ACHN (cell line): ENCODE results near the gene CYP8B1.

ENCODE experiments used
- DNase-seq: peaks from one replicate; pipeline ENCODE4 v3.0.0-alpha.2; 2015
- in situ Hi-C: cut with HindIII; loops from 2 replicates; pipeline ENCODE4 v1.10.0; 2017; ENCODE audit warnings: low sequenced_read_pairs, low pct_ligation_motif_present, low pct_unique_long_range_greater_than_20kb

CYP8B1 gene

GRCh38 chr3:42875325-42876151 lies at the start of gene CYP8B1:
TSS of gene CYP8B1 (minus strand) at chr3:42875879. CDS start at chr3:42875816, 63 bp downstream.
- DNase-seq = no peak
- in situ Hi-C loops = no loop called here

GRCh38 chr3:42923606-42924005 lies 47.9 kb upstream of the CYP8B1 start:
- DNase-seq = no peak
- in situ Hi-C loops = no loop called here

GRCh38 chr3:42914771-42915515 lies 39.3 kb upstream of the CYP8B1 start:
- no peak for DNase-seq
- in situ Hi-C loops = no loop called here

GRCh38 chr3:42911551-42911950 lies 35.9 kb upstream of the CYP8B1 start:
- no peak for DNase-seq
- in situ Hi-C loops = no loop called here

GRCh38 chr3:42908675-42909074 lies 33.0 kb upstream of the CYP8B1 start:
- in situ Hi-C loops = no loop called here
- DNase-seq = no peak

- in situ Hi-C loops = no loop called here
These were observed 31.1 kb upstream of the CYP8B1 start for GRCh38 chr3:42906848-42907183.

GRCh38 chr3:42906070-42906847 lies 30.6 kb upstream of the CYP8B1 start, which contains the start of gene ZNF662:
TSS of gene ZNF662 (plus strand) at chr3:42906142. CDS start at chr3:42908115, 1,973 bp downstream.
- in situ Hi-C loops = no loop called here
- DNase-seq = no peak

More at GRCh38 chr3:42906848-42907183, 31.1 kb upstream of the CYP8B1 start:
- DNase-seq = no peak

GRCh38 chr3:42905740-42906069 lies 30.0 kb upstream of the CYP8B1 start:
- no peak for DNase-seq
- in situ Hi-C loops = no loop called here

- in situ Hi-C loops = no loop called here
- no peak for DNase-seq
These were observed 28.4 kb upstream of the CYP8B1 start for GRCh38 chr3:42904076-42904475.

GRCh38 chr3:42902257-42902656 lies 26.6 kb upstream of the CYP8B1 start:
- in situ Hi-C loops = no loop called here
- no peak for DNase-seq

- no peak for DNase-seq
- in situ Hi-C loops = no loop called here
These were observed 25.4 kb upstream of the CYP8B1 start for GRCh38 chr3:42901073-42901415.

- DNase-seq = no peak
- in situ Hi-C loops = no loop called here
These were observed 24.8 kb upstream of the CYP8B1 start for GRCh38 chr3:42900226-42901072.

- no peak for DNase-seq
- in situ Hi-C loops = no loop called here
These were observed 23.4 kb upstream of the CYP8B1 start for GRCh38 chr3:42898896-42899675.

GRCh38 chr3:42895580-42895868 lies 19.8 kb upstream of the CYP8B1 start:
- no peak for DNase-seq
- in situ Hi-C loops = no loop called here

GRCh38 chr3:42894698-42895579 lies 19.3 kb upstream of the CYP8B1 start:
- in situ Hi-C loops = no loop called here
- DNase-seq = no peak

- in situ Hi-C loops = no loop called here
- DNase-seq = no peak
These were observed 17.1 kb upstream of the CYP8B1 start for GRCh38 chr3:42892807-42893206.

GRCh38 chr3:42892169-42892568 lies 16.5 kb upstream of the CYP8B1 start:
- in situ Hi-C loops = no loop called here
- no peak for DNase-seq
